Skeletal muscle tissue (tissue), 4 donors: ENCODE results near the gene SIGLEC15. TPM values are rescaled to one million over a fixed set of nuclear protein-coding genes. Genes with fewer than 3 reads are reported as not detected.

Experiments
- H3K27ac ChIP-seq: one replicate; pipeline ENCODE4 v1.7.0; 2013; ENCODE audit warnings: mild to moderate bottlenecking, low read depth, low read length, inconsistent platforms
- H3K27me3 ChIP-seq, 3 donors: one replicate each; pipeline ENCODE4 v1.7.0; 2013; ENCODE audit warnings: low read length in 3 of 3; ENCODE audit not compliant: control insufficient read depth in 3 of 3, insufficient read depth in 3 of 3
- H3K36me3 ChIP-seq, 3 donors: one replicate each; pipeline ENCODE4 v1.7.0; 2013; ENCODE audit warnings: low read length in 3 of 3; ENCODE audit not compliant: control insufficient read depth in 3 of 3, insufficient read depth in 3 of 3
- H3K4me1 ChIP-seq, 3 donors: one replicate each; pipeline ENCODE4 v1.7.0; 2013; ENCODE audit warnings: low read length in 3 of 3, mild to moderate bottlenecking in 3 of 3; ENCODE audit not compliant: control insufficient read depth in 3 of 3, insufficient read depth in 3 of 3
- H3K4me3 ChIP-seq, 3 donors: one replicate each; pipeline ENCODE4 v1.7.0; 2013; ENCODE audit warnings: low read length in 3 of 3
- H3K9ac ChIP-seq, 3 donors: one replicate each; pipeline ENCODE4 v1.7.0; 2013; ENCODE audit warnings: low read length in 3 of 3, mild to moderate bottlenecking in 3 of 3, moderate library complexity in 2 of 3, low read depth in 1 of 3
- H3K9me3 ChIP-seq, 3 donors: one replicate each; pipeline ENCODE4 v1.7.0; 2013; ENCODE audit warnings: low read length in 3 of 3; ENCODE audit not compliant: control insufficient read depth in 3 of 3
- total RNA-seq: library from RNA; depleted of rRNA; stranded (reverse); fragments of >200 nt; gene quantifications from one replicate; pipeline ENCODE4 v1.2.3, GENCODE V29; 2014
- donor health status: Osteomylitis.

SIGLEC15 gene, protein sequence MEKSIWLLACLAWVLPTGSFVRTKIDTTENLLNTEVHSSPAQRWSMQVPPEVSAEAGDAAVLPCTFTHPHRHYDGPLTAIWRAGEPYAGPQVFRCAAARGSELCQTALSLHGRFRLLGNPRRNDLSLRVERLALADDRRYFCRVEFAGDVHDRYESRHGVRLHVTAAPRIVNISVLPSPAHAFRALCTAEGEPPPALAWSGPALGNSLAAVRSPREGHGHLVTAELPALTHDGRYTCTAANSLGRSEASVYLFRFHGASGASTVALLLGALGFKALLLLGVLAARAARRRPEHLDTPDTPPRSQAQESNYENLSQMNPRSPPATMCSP
- total RNA-seq = not detected

DNA sequence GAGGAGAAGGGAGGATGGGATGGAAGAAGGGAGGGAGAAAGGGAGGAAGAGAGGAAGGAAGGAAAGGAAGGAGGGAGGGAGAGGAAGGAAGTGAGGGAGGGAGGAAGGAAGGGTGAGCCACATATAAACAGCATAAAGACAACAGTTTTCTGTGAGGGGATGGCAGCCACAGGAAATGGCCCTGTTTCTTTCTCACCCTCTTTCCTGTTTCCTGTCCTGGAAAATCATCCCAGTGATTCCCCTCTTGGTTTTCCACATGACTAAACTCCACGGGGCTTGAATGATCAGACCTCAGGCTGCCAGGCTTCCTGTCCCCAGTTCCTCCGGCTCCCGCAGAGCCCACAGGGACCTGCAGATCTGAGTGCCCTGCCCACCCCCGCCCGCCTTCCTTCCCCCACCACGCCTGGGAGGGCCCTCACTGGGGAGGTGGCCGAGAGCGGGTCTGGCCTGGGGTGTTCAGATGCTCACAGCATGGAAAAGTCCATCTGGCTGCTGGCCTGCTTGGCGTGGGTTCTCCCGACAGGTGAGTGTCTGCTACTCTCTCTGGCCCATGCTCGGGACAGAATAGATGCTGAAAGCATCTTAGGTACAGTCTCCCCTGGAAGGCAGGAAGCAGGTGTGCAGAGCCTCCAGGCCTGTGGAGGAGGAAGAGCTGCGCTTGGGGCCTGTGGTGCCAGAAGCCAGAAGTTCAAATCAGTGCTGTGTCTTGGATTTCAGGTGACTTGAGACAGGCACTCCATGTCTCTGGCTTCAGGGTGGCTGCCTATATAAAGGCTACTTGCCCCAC, at the start of gene SIGLEC15:
TSS of gene SIGLEC15 (plus strand) at position 418 of the 787 bp plus-strand sequence. CDS start at position 472, 54 bp downstream.
- H3K36me3 ChIP-seq = no peaks in the 10 kb centered on the region
- H3K27me3 ChIP-seq = peaks cover 0 to 3% (median 0%) of the 10 kb centered on the region in 3 donors
- H3K4me3 ChIP-seq = no peak within 1 kb of the TSS
- no peak within 1 kb of the TSS for H3K27ac ChIP-seq
- no peaks in the 10 kb centered on the region for H3K9me3 ChIP-seq
- no peak within 1 kb of the TSS for H3K9ac ChIP-seq
- peaks cover 7 to 11% (median 9%) of the 10 kb centered on the region in 3 donors for H3K4me1 ChIP-seq

DNA sequence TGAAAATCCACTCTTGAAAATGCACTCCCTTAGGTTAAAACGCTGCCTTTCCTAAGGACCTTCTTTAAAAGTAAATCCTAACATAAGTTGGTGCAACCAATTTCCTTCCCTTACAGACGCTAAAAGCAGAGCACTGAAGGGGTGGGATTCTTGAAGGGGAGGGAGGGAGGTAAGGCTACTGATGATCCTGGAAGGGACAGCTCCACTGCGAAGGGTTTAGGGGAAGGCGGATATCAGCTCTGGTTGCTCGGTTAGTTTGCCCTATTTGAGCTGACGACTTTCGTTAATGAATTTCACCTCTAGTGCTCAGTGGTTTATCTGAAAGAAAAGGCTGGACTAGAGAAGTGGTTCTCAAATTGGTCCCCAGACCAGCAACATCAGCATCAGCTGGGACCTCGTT, 49.7 kb upstream of the SIGLEC15 start:
- H3K9ac ChIP-seq = peak overlapping the region; percentile 65 to 84 (median 71)
- H3K27ac ChIP-seq = peak overlapping the region; percentile 54
- peak overlapping the region; percentile 79 to 88 (median 81) for H3K4me3 ChIP-seq
- no peaks in the 10 kb centered on the region for H3K36me3 ChIP-seq
- H3K4me1 ChIP-seq = peaks cover 3 to 7% (median 5%) of the 10 kb centered on the region in 3 donors
- no peaks in the 10 kb centered on the region for H3K9me3 ChIP-seq
- H3K27me3 ChIP-seq = peaks cover 0 to 4% (median 3%) of the 10 kb centered on the region in 3 donors

DNA sequence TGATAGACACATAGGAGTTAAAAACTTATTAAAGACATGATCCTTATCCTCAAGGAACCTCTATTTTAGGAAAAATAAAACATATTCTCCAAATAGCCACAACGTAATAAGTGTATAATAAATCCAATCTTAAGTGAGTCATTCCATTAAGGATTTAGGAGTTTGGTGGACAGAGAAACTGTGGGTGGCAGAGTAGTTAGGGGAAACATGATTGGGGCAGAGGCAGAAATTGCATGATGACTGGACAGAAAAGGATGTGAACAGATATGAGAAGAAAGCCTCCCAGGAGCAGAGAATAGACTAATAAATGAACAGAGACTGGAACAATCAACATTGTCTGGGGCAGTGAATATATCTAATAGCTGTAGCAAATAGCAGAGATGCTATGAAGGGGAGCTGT, 48.1 kb upstream of the SIGLEC15 start:
- H3K9me3 ChIP-seq = no peaks in the 10 kb centered on the region
- no peak overlapping the region for H3K27ac ChIP-seq
- no peak overlapping the region for H3K9ac ChIP-seq
- no peaks in the 10 kb centered on the region for H3K36me3 ChIP-seq
- H3K27me3 ChIP-seq = peaks cover 0 to 6% (median 4%) of the 10 kb centered on the region in 3 donors
- H3K4me1 ChIP-seq = peaks cover 3 to 7% (median 5%) of the 10 kb centered on the region in 3 donors
- H3K4me3 ChIP-seq = no peak overlapping the region

DNA sequence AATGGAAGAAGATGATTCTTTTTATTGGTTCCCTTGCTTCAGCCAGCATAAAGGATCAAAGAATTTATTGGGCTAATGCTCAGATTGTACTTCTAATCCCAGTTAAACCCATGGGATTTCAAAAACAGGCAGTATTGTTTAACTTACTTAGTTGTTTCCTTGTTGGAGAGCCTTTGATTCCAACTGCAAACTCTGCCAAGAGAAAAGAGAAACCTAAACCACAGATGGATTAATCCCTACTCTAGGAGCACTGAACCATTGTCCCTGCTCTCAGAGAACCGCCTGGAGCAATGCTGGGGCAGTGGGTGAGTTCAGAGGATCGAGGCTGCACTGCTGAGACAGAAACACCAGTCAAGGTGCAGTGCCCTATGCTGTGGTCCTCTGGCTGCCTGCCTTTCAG, 44.9 kb upstream of the SIGLEC15 start:
- Histone ChIP-seq H3K4me3 (no peak overlapping the region), H3K9me3 (no peaks in the 10 kb centered on the region), H3K27me3 (peaks cover 0 to 4% (median 3%) of the 10 kb centered on the region in 3 donors), H3K4me1 (peaks cover 0 to 2% (median 2%) of the 10 kb centered on the region in 3 donors), H3K27ac (no peak overlapping the region), H3K9ac (no peak overlapping the region), H3K36me3 (no peaks in the 10 kb centered on the region)

DNA sequence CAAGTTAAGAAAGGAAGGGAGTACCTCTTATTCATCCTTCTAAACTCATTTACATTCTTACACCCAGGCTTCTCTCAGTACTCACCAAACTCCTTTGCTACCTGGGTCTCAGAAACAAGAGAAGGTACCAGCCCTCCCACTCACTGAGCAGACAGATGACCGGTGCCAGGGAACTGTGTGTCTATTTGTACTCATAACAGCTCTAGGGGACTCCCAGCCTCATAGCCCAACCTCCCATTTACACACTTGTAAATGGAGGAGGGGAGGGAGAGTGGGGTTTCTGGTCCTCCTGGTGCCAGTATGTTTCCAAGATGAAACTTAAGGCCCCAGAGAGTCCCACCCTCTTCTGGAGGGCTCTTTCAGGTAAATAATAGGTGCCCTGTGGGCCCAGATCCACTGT, 42.8 kb upstream of the SIGLEC15 start:
- H3K36me3 ChIP-seq = no peaks in the 10 kb centered on the region
- no peak overlapping the region for H3K4me3 ChIP-seq
- peaks cover 0 to 4% (median 3%) of the 10 kb centered on the region in 3 donors for H3K27me3 ChIP-seq
- H3K9me3 ChIP-seq = no peaks in the 10 kb centered on the region
- no peaks in the 10 kb centered on the region for H3K4me1 ChIP-seq
- H3K27ac ChIP-seq = no peak overlapping the region
- no peak overlapping the region for H3K9ac ChIP-seq

DNA sequence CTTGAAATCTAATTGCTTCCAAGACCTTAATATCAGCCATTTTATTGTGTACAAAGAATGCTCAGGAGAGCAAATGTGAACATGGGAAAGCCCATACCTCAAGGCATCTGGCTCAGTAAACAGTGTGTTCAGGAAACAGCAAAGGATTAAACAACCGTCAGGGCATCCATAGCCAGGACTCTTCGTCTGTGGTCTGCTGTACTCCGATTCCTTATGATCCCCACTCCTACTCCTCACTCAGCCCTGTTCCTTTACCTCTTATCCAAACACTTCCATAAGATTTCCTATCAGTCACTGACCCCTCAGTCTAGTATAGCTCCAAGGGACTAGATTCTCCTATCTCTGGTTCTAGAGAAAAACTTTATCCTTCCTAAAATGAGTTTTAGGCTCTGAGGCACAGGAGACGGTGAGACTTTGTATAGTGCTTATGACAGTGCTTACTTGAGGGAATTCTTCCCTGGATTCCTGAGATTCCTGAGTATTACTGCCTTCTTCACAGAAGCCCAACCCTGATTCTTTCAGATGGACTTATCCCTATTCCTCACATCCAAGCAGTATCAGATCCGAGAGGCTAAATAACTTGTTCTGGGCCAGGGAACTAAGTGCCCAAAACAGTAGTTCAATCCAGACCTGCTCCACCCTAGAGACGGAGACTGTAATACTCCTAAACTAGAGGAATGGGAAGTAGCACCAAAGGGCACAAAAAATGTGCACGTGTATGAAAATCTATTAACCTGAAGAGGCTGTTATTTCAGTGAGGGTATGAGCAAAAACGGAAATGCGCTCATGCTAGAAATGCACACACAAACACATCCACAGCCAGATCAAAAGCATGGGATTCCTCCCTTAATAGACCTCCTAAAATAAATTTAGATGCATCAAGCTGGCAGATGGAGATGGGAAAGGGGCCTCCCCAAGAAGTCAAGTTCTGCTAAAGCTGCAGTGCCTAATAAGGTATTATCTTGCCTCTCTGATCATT, 42.1 kb upstream of the SIGLEC15 start:
- Histone ChIP-seq H3K9me3 (no peaks in the 10 kb centered on the region), H3K9ac (no peak overlapping the region), H3K27me3 (peaks cover 0 to 4% (median 3%) of the 10 kb centered on the region in 3 donors), H3K27ac (no peak overlapping the region), H3K4me3 (no peak overlapping the region), H3K36me3 (no peaks in the 10 kb centered on the region), H3K4me1 (no peaks in the 10 kb centered on the region)

DNA sequence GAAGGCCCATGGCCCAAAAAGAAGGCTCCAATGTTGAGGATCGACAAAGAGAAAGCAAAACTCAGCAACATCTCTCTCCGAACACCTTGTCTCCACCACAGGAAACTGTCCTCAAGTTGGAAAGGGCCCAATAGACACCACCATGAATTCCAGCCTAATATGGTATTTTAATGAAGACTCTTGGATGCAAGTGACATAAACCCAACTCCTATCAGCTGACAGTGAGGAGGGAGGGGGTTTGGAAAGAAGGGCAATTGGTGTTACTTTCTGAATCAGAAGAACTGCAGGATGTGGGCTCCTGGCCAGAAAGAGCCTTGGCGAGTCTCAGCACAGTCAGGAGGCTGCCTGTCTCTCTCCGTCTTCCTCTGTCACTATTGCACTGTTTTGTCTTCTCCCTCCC, 40.3 kb upstream of the SIGLEC15 start:
- Histone ChIP-seq H3K27me3 (peaks cover 0 to 4% (median 3%) of the 10 kb centered on the region in 3 donors), H3K9ac (no peak overlapping the region)

DNA sequence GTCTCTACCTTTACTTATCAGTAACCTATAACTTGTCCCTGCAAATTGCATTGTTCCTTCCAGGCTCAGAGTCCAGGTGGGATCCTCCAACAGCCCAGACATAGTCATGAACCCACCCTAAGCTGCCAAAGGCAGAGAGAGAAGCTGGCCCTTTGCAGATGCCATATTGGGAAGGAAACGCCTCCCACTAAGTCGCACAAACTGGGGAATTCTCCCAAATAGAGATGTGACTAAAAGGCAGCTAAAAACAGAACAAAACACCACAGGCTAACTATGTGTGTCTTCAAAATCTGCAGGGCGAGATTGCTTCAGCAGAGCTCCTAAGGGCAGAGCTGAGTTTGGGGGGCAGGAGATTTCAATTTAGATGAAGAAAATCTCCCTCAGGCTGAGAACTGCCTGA, 38.5 kb upstream of the SIGLEC15 start:
- Histone ChIP-seq H3K9ac (no peak overlapping the region), H3K27me3 (peaks cover 0 to 4% (median 3%) of the 10 kb centered on the region in 3 donors), H3K36me3 (no peaks in the 10 kb centered on the region), H3K27ac (no peak overlapping the region), H3K4me3 (no peak overlapping the region), H3K4me1 (no peaks in the 10 kb centered on the region), H3K9me3 (no peaks in the 10 kb centered on the region)

More for the DNA sequence above, 40.3 kb upstream of the SIGLEC15 start:
- Histone ChIP-seq H3K4me3 (no peak overlapping the region), H3K27ac (no peak overlapping the region), H3K36me3 (no peaks in the 10 kb centered on the region), H3K4me1 (no peaks in the 10 kb centered on the region), H3K9me3 (no peaks in the 10 kb centered on the region)

DNA sequence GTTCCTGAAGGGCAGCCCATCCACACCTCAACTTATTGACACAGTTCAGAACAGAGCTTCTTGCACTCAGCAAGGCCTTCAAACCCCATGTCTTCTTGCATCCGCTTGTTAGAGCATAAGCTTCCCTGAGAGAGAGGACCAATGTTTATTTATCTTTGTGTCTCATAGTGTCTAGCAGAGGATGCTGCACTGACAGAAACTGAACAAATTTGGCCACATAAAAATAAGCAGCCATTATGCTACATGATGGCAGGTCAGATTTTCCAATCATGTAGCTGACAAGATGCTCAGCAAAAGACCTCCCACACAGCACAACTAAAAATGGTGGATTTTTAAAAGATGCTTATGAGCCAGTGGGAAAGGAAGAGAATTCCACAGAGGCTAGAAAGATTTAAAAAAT, 38.1 kb upstream of the SIGLEC15 start:
- H3K27ac ChIP-seq = no peak overlapping the region
- H3K9ac ChIP-seq = no peak overlapping the region
- H3K4me3 ChIP-seq = no peak overlapping the region
- H3K4me1 ChIP-seq = no peaks in the 10 kb centered on the region
- H3K27me3 ChIP-seq = peaks cover 0 to 3% (median 1%) of the 10 kb centered on the region in 3 donors
- H3K9me3 ChIP-seq = no peaks in the 10 kb centered on the region
- H3K36me3 ChIP-seq = no peaks in the 10 kb centered on the region
